Stimulated activated naive CD8-positive, alpha-beta T cell treated with anti-CD3 and anti-CD28 coated beads, Interleukin-15, amount 100 ng/mL, for 72 hours (primary cell): ENCODE data around the gene HS6ST2.

Experiments used
- ATAC-seq: fragments of 150-1000 bp; cut with Tn5 transposase; 2 replicates; pipeline ENCODE4 v1.10.0; 2021; ENCODE audit warnings: mild to moderate bottlenecking, moderate library complexity
- DNase-seq, 2 donors: peaks; one replicate each; pipeline ENCODE4 v3.0.0; 2021 to 2022
- H3K27ac Mint-ChIP-seq, 2 donors: one replicate each; pipeline ENCODE4 v1.8.0; 2022; ENCODE audit warnings: mild to moderate bottlenecking in 2 of 2, mixed read lengths in 2 of 2, moderate library complexity in 2 of 2
- H3K27me3 Mint-ChIP-seq: one replicate; pipeline ENCODE4 v1.8.0; 2022; ENCODE audit warnings: mixed read lengths
- H3K4me1 Mint-ChIP-seq: one replicate; pipeline ENCODE4 v1.8.0; 2022; ENCODE audit warnings: mild to moderate bottlenecking, mixed read lengths
- H3K4me3 Mint-ChIP-seq, 2 donors: one replicate each; pipeline ENCODE4 v1.8.0; 2022; ENCODE audit warnings: mild to moderate bottlenecking in 2 of 2, mixed read lengths in 2 of 2, moderate library complexity in 1 of 2
- H3K9me3 Mint-ChIP-seq, 2 donors: one replicate each; pipeline ENCODE4 v1.8.0; 2022; ENCODE audit warnings: mixed read lengths in 2 of 2

The HS6ST2 gene

DNA sequence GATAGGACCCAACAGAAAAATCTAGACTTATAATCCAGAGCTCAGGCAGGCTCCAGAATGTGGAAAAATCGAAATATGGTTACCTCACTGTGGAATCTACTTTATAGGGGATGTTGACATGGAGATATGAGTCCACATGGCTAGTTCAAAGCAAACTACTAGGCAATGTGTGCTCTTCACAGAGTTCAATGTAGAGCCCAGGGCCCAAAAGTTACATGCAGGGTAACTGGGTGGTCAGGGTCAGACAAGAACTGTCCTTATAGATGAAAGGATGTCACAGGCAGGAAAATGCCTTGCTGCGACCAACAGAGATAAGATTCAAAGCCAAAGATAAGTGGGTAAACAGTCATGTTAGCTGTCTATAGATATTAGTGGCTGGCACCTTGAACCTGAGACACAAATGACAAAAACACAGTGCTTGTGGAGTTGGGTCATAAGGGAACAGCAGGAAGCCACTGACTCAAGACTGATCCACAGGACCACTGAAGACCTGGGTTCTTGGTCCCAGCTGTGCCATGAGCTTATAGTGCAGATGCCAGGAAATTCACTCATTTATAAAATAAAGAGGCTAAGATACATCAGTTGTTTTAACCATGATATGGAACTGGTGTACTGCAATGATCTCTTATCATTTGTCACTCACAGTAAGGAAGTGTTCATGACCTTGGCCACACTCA lies 367.9 kb downstream of the HS6ST2 start:
- ATAC-seq: no peak
- no peaks in the 10 kb centered on the region for H3K4me1 Mint-ChIP-seq
- no peak overlapping the region for H3K4me3 Mint-ChIP-seq
- no peaks in the 10 kb centered on the region for H3K9me3 Mint-ChIP-seq
- H3K27ac Mint-ChIP-seq: no peak overlapping the region
- no peaks in the 10 kb centered on the region for H3K27me3 Mint-ChIP-seq
- DNase-seq: no peak

DNA sequence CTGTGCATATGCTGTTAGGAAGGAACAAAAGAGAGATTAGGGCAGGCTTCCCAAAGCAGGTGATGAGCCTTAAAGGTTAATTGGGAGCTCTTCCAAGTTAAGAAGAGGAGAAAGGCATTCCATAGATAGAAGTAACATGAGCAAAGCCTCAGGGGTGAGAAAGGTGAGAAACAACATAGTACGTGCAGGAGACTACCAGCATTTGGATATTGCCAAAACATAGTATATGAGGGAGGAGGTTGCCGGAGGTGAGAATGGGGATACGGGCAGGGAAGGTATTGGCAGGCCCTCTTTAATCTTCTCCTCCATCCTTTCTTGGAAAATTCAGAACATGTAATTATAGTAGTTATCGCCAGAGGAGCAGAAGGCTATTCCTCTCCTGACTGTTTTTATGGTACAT lies 373.5 kb downstream of the HS6ST2 start:
- Mint-ChIP-seq H3K9me3 (no peaks in the 10 kb centered on the region), H3K27me3 (no peaks in the 10 kb centered on the region), H3K4me1 (peaks cover 7% of the 10 kb centered on the region), H3K27ac (no peak overlapping the region), H3K4me3 (no peak overlapping the region)
- DNase-seq (no peak), ATAC-seq (no peak)

DNA sequence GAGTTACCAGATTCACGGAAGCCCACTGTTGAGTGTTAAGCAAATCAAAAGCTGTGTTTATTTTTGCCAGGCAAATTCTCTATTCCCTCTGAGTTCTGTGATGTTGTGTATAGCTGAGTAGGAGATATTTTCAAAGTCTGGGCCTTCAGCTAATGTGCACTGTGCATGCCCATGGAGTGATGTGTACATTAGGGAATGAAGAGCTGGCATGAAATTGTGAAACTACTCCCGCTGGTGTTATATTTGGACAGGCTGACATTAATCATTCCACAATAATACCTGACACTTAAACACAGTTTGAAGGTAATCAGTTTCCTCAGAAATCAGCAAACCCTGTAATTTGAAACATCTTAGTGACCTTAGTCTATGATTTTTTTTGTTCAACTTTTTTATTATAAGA lies 381.5 kb downstream of the HS6ST2 start:
- Mint-ChIP-seq H3K27ac (no peak overlapping the region), H3K9me3 (no peaks in the 10 kb centered on the region), H3K4me3 (no peak overlapping the region), H3K4me1 (peaks cover 3% of the 10 kb centered on the region), H3K27me3 (no peaks in the 10 kb centered on the region)
- no peak for ATAC-seq
- no peak for DNase-seq
